Type B pancreatic cell (in vitro differentiated cells): ENCODE measurements around the gene IRAK3. TPM values are rescaled to one million over a fixed set of nuclear protein-coding genes. Genes with fewer than 3 reads are reported as not detected.

Source experiments
- DNase-seq: peaks from one replicate; pipeline ENCODE4 v3.0.0; 2021; ENCODE audit warnings: mixed read lengths; ENCODE audit not compliant: unreplicated experiment; ENCODE audit errors: extremely low spot score
- H3K27ac Mint-ChIP-seq: 2 replicates; pipeline ENCODE4 v1.8.0; 2021; ENCODE audit warnings: mild to moderate bottlenecking, mixed read lengths
- H3K27me3 Mint-ChIP-seq: 2 replicates; pipeline ENCODE4 v1.8.0; 2021; ENCODE audit warnings: mixed read lengths
- H3K36me3 Mint-ChIP-seq: 2 replicates; pipeline ENCODE4 v1.8.0; 2021; ENCODE audit warnings: mixed read lengths
- H3K4me1 Mint-ChIP-seq: one replicate; pipeline ENCODE4 v1.8.0; 2021; ENCODE audit warnings: mixed read lengths; ENCODE audit not compliant: unreplicated experiment
- H3K4me3 Mint-ChIP-seq: 2 replicates; pipeline ENCODE4 v1.8.0; 2021; ENCODE audit warnings: mild to moderate bottlenecking, mixed read lengths
- H3K9me3 Mint-ChIP-seq: 2 replicates; pipeline ENCODE4 v1.8.0; 2021; ENCODE audit warnings: mixed read lengths
- total RNA-seq: library from RNA; stranded (reverse); gene quantifications from 2 replicates; pipeline ENCODE4 v1.2.1, GENCODE V29; 2021; ENCODE audit warnings: low replicate concordance
- TF ChIP-seq, protein P1 (sequence below): fragments of 200-600 bp; sonication (generic); conservative IDR thresholded peaks from 2 replicates; pipeline ENCODE4 v1.5.0; 2021; ENCODE audit warnings: antibody characterized with exemption, mild to moderate bottlenecking

The IRAK3 gene
- total RNA-seq, 1 donor from 2014 or later: 0.34 TPM

DNA sequence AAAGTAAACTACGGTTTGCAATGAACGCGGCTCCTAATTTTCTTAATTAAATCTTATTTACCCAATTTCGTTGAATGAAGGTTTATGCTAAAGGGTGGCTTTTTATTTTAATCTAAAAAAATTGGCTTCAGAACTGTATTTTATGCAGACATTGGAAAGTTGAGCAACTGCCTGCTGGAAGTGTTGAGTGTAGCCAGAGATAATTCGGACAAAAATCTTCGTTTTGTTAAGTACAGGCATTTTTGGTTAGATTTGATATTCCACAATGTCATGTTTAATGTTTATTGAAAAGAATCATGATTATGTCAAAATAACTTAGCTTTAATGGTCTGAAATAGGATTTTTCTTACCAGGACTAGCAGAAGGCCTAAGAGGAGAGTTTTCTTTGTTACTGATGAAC lies 875 bp downstream of the IRAK3 start:
- Mint-ChIP-seq H3K27ac (no peak overlapping the region), H3K4me1 (no peaks in the 10 kb centered on the region), H3K27me3 (peaks cover 76% of the 10 kb centered on the region), H3K9me3 (no peaks in the 10 kb centered on the region), H3K36me3 (no peaks in the 10 kb centered on the region), H3K4me3 (no peak overlapping the region)
- TF ChIP-seq, protein P1, sequence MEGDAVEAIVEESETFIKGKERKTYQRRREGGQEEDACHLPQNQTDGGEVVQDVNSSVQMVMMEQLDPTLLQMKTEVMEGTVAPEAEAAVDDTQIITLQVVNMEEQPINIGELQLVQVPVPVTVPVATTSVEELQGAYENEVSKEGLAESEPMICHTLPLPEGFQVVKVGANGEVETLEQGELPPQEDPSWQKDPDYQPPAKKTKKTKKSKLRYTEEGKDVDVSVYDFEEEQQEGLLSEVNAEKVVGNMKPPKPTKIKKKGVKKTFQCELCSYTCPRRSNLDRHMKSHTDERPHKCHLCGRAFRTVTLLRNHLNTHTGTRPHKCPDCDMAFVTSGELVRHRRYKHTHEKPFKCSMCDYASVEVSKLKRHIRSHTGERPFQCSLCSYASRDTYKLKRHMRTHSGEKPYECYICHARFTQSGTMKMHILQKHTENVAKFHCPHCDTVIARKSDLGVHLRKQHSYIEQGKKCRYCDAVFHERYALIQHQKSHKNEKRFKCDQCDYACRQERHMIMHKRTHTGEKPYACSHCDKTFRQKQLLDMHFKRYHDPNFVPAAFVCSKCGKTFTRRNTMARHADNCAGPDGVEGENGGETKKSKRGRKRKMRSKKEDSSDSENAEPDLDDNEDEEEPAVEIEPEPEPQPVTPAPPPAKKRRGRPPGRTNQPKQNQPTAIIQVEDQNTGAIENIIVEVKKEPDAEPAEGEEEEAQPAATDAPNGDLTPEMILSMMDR: no peak
- DNase-seq: no peak

DNA sequence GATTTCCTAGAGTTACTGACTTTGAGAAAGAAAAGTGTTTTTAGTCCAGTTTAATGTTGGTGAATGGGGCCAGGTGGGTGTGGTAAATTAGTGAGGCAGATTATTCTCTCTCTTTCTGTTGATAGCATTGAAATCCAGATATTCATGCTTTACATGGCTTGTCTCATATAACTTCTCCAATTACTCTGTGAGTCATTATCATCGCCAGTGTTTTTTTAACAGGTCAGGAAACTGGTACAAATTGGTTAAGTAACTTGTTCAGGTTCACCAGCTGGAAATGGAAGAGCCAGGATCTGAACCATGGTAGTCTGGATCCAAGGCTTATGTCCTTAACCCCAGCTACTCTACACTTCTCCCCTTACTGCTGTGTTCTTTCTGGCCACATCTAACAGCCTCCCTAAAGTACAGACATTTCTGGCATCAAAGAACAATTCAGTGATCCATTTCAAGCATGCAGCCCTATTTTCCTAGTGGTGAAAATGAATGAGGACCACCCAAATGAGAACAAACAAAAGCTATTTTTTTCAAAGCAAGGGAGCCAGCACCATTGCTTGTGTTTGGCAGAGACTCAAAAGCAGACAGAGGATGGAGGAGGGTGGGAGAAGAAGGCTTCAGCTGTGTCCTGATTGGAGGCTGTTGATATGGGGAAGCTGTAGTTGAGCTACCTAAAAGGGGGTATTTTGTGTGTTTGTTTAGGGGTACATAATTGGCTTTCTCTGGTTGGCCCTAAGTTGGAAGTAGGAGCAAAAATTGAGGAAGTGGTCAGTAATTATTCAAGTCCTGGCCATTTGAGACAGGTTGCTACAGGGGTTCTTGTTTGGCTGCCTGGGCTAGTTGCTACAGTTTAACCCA lies 1.7 kb downstream of the IRAK3 start:
- Mint-ChIP-seq H3K36me3 (no peaks in the 10 kb centered on the region), H3K27ac (no peak overlapping the region), H3K4me1 (no peaks in the 10 kb centered on the region), H3K4me3 (no peak overlapping the region), H3K9me3 (no peaks in the 10 kb centered on the region), H3K27me3 (peaks cover 76% of the 10 kb centered on the region)
- TF ChIP-seq, protein P1: no peak
- DNase-seq: no peak

DNA sequence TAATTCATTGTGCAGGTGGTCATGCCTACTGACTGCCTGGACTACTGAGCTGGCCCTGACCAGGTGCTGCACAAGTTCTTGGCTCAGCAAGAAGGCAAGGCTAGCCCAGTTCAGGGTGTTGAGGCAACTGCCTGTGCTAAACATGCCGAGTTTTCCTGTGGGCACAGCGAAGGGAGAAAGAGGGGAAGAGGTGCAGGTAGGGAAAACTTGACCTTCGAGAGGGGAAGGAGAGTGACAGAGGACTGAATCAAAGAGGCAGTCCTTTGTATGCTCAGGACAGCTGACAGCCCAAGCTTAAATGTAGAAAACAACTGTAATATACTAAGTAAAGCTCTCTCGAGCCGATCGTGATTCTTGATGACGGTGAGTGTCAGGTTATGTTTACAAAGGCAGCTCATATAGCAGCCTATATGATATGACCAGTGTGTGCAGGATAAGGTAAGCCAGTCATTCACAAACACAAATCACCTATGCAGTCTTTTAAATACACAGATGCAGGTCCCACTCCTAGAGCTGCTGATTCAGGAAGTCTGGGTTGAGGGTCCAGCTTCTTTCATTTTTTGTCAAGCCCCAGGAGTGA lies 2.6 kb downstream of the IRAK3 start:
- Mint-ChIP-seq H3K9me3 (no peaks in the 10 kb centered on the region), H3K27me3 (peaks cover 72% of the 10 kb centered on the region), H3K36me3 (no peaks in the 10 kb centered on the region), H3K4me1 (no peaks in the 10 kb centered on the region), H3K4me3 (no peak overlapping the region), H3K27ac (no peak overlapping the region)
- DNase-seq: no peak
- TF ChIP-seq, protein P1: no peak

DNA sequence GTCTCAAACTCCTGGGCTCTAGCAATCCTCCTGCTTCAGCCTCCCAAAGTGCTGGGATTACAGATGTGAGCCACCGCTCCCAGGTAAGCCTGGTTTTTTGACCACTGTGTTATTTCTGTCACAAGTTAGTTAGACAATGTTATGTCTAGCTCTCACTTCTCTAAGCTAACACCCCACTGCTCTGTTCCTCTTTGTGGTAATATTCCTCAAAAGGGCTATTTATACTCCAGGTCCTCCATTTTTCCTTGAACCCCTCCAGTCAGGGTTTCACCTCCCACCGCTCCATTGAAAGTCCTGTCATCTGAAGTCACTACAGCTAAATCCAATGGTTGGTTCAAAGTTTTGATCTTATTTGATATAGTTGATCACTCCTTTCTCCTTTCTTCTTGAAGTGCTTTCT lies 5.1 kb downstream of the IRAK3 start:
- no peaks in the 10 kb centered on the region for H3K4me1 Mint-ChIP-seq
- DNase-seq: no peak
- H3K9me3 Mint-ChIP-seq: no peaks in the 10 kb centered on the region
- no peak overlapping the region for H3K4me3 Mint-ChIP-seq
- H3K36me3 Mint-ChIP-seq: no peaks in the 10 kb centered on the region
- H3K27ac Mint-ChIP-seq: no peak overlapping the region
- TF ChIP-seq, protein P1: no peak
- peaks cover 56% of the 10 kb centered on the region for H3K27me3 Mint-ChIP-seq

DNA sequence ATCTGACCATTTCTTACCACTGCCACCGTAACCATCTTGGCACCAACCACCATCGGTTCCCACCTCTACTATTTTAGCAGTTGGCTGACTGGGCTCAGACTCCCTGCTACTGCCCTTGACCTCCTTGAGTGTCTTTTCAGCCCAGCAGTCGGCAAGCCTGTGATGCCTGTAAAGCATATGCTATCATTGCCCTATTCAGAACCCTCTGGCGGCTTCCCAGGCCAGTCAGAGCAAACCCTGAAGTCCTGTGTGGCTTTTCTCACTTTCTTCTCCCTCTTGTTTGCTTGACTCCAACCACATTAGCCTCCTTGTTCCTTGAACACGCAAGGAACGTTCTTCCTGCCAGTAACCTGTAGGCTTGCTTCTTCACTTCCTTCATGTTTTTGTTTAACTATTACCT lies 6.2 kb downstream of the IRAK3 start:
- Mint-ChIP-seq H3K27me3 (peaks cover 48% of the 10 kb centered on the region), H3K36me3 (no peaks in the 10 kb centered on the region), H3K9me3 (no peaks in the 10 kb centered on the region), H3K4me1 (no peaks in the 10 kb centered on the region), H3K4me3 (no peak overlapping the region), H3K27ac (no peak overlapping the region)
- TF ChIP-seq, protein P1: no peak
- DNase-seq: no peak
